Body of pancreas (tissue), 4 donors: Measurements from ENCODE around the gene TMEM109. TPM values are rescaled to one million over a fixed set of nuclear protein-coding genes. Genes with fewer than 3 reads are reported as not detected.
A peak's percentile ranks its signal among the peaks of the same experiment; 100 is the strongest.

Experiments
- ATAC-seq: fragments of 150-250 bp; one replicate; pipeline ENCODE4 v1.9.1; 2016
- DNase-seq, 4 donors: peaks; one replicate each; pipeline ENCODE4 v3.0.0-alpha.2; 2019
- H3K27ac ChIP-seq, 4 donors: fragments of 200-600 bp; sonication (generic); 1 replicate in 3 of 4; 2 replicates in 1 of 4; pipeline versions ENCODE4 v1.5.1 to v1.6.1; 2016 to 2019; ENCODE audit warnings: mild to moderate bottlenecking in 1 of 4, mixed read lengths in 1 of 4, moderate library complexity in 1 of 4
- H3K27me3 ChIP-seq, 2 donors: fragments of 200-600 bp; sonication (generic); one replicate each; pipeline ENCODE4 v1.6.0; 2016; ENCODE audit warnings: mild to moderate bottlenecking in 1 of 2
- H3K36me3 ChIP-seq, 2 donors: fragments of 200-600 bp; sonication (generic); replicated peaks in 1 of 2; 2 replicates each; pipeline ENCODE4 v1.5.1; 2016; ENCODE audit warnings: low read depth in 2 of 2; ENCODE audit not compliant: insufficient read depth in 1 of 2
- H3K4me1 ChIP-seq: fragments of 200-600 bp; sonication (generic); one replicate; pipeline ENCODE4 v1.6.0; 2016
- H3K4me3 ChIP-seq, 2 donors: fragments of 200-600 bp; sonication (generic); 1 replicate in 1 of 2; 2 replicates in 1 of 2; pipeline ENCODE4 v1.5.1; 2016 to 2019
- H3K9me3 ChIP-seq, 3 donors: fragments of 200-600 bp; sonication (generic); 1 replicate in 2 of 3; 2 replicates in 1 of 3; pipeline ENCODE4 v1.5.1; 2016
- CTCF ChIP-seq, 7 experiments: fragments of 450-650 bp in 4 of 7; fragments of 200-600 bp in 3 of 7; sonication (generic) in 3 of 7; IDR thresholded peaks; one replicate each; pipeline ENCODE4 v1.5.1; 2016 to 2019; ENCODE audit warnings: antibody characterized with exemption in 7 of 7
- POLR2A ChIP-seq, 3 donors: fragments of 450-650 bp; IDR thresholded peaks; one replicate each; pipeline ENCODE4 v1.6.1; 2016; ENCODE audit warnings: antibody characterized with exemption in 3 of 3, mild to moderate bottlenecking in 2 of 3
- WGBS, 2 donors: methylation state at CpG; one replicate each; pipeline ENCODE4 v1.1.5; 2017; 5-methylcytosine and 5-hydroxymethylcytosine counted together
- intact Hi-C: fragments of 100-400 bp; cut with DNase I; formaldehyde crosslinking; loops from one replicate; pipeline ENCODE4 v1.15.1; 2023
- total RNA-seq, 2 donors: library from RNA; depleted of rRNA; stranded (reverse); fragments of >200 nt; gene quantifications; one replicate each; pipeline ENCODE4 v1.1.0, GENCODE V29; 2016

Gene TMEM109
- total RNA-seq, 2 donors from 2014 or later = 59.9 to 62.6 TPM

GRCh38 chr11:60937811-60938210, 23.9 kb downstream of the TMEM109 start:
- WGBS, 2 donors = 90% methylated on average over 7 to 8 of the region's 8 CpGs
- DNase-seq = no peak
- Histone ChIP-seq H3K4me3 (no peak overlapping the region), H3K36me3 (no peaks in the 10 kb centered on the region), H3K9me3 (no peaks in the 10 kb centered on the region), H3K27ac (no peak overlapping the region), H3K27me3 (no peaks in the 10 kb centered on the region), H3K4me1 (peaks cover 16% of the 10 kb centered on the region)
- no peak for ATAC-seq
- no peak for TF ChIP-seq CTCF (IDR thresholded peaks at IDR 0.05)
- no peak for TF ChIP-seq POLR2A (IDR thresholded peaks at IDR 0.05)
- intact Hi-C loops = no loop called here

- DNase-seq = no peak
- H3K27me3 ChIP-seq = no peaks in the 10 kb centered on the region
- no peak overlapping the region for H3K27ac ChIP-seq
- intact Hi-C loops = no loop called here
- WGBS, 2 donors = 85 to 96% methylated on average over 9 of the region's 9 CpGs
- no peak overlapping the region for H3K4me3 ChIP-seq
- peaks cover 16% of the 10 kb centered on the region for H3K4me1 ChIP-seq
- no peaks in the 10 kb centered on the region for H3K36me3 ChIP-seq
- TF ChIP-seq CTCF (IDR thresholded peaks at IDR 0.05) = no peak
- TF ChIP-seq POLR2A (IDR thresholded peaks at IDR 0.05) = no peak
- H3K9me3 ChIP-seq = no peaks in the 10 kb centered on the region
- ATAC-seq = no peak
Measured at GRCh38 chr11:60938500-60938899, 24.5 kb downstream of the TMEM109 start.

DNA sequence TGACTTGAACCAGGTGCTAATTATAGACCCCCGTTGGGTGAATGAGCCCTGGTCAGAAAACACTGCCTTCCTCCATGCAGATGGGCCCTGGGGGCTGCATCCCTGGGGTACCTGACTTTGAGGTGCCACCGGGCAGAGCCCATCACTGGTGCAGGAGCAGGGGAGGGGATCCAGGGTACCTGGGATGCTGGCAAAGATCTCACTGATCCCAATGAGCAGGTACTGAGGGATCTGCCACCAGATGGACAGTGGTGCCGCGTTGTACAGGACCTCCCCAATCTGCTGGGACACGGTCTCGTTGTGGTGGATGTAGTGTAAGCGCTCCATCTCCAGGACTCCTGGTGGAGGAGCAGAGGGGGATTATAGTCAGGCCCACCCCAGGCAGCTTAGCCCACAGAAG, 25.3 kb downstream of the TMEM109 start:
- H3K4me1 ChIP-seq = peaks cover 16% of the 10 kb centered on the region
- no peaks in the 10 kb centered on the region for H3K36me3 ChIP-seq
- ATAC-seq (no peak), DNase-seq (no peak)
- no peaks in the 10 kb centered on the region for H3K27me3 ChIP-seq
- intact Hi-C loops = no loop called here
- no peak overlapping the region for H3K4me3 ChIP-seq
- H3K27ac ChIP-seq = no peak overlapping the region
- no peaks in the 10 kb centered on the region for H3K9me3 ChIP-seq
- TF ChIP-seq CTCF (IDR thresholded peaks at IDR 0.05) (no peak), POLR2A (IDR thresholded peaks at IDR 0.05) (no peak)
- WGBS, 2 donors = 89 to 98% methylated on average over 6 to 7 of the region's 7 CpGs

GRCh38 chr11:60939855-60940254, 25.9 kb downstream of the TMEM109 start:
- no peaks in the 10 kb centered on the region for H3K27me3 ChIP-seq
- peak; percentile 31 for ATAC-seq
- WGBS, 2 donors = 40 to 57% methylated on average over 2 of the region's 2 CpGs
- H3K9me3 ChIP-seq = no peaks in the 10 kb centered on the region
- peaks cover 16% of the 10 kb centered on the region for H3K4me1 ChIP-seq
- no peaks in the 10 kb centered on the region for H3K36me3 ChIP-seq
- no peak overlapping the region for H3K27ac ChIP-seq
- intact Hi-C loops = no loop called here
- no peak for DNase-seq
- TF ChIP-seq CTCF (IDR thresholded peaks at IDR 0.05) (no peak), POLR2A (IDR thresholded peaks at IDR 0.05) (no peak)
- no peak overlapping the region for H3K4me3 ChIP-seq

DNA sequence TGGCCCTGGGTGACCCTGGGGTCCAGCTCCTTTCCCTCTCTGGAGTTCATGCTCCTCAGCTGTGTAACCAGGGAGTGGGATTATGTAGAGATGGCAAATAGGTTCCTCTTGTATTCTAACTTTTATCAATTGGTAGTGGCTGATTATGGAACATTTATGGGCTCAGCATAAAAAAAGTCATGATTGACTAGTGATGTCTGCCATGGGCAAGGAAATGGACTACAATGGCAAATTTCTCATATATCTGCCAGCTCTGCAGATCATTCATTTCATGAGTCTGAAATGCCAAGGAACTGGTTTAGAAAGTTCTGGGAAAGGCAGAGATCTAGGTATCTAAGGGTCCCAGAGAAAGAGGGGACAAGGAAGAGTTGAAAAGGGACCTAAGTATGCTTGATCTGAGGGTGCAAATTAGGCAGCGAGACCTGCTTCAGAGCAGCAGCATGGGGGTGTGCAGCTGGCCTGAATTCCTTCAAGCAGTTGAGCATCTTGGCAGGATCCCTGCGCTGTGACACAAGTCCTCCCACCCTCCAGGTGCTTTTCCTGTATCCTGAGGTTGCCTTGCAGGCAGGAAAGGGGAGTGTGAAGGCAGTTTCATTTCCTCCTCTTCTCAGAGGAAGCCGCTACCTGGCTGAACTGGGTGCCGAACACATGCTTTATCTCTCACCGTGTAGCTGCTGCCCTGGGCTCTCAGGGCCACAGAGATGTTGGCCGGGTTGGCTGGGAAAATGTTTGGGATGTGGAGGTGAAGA, 27.6 kb downstream of the TMEM109 start:
- Histone ChIP-seq H3K36me3 (no peaks in the 10 kb centered on the region), H3K27me3 (no peaks in the 10 kb centered on the region), H3K4me1 (peaks cover 16% of the 10 kb centered on the region), H3K9me3 (no peaks in the 10 kb centered on the region), H3K27ac (no peak overlapping the region), H3K4me3 (no peak overlapping the region)
- ATAC-seq = no peak
- intact Hi-C loops = no loop called here
- TF ChIP-seq CTCF (IDR thresholded peaks at IDR 0.05) (no peak), POLR2A (IDR thresholded peaks at IDR 0.05) (no peak)
- DNase-seq = no peak
- WGBS, 2 donors = 62 to 100% methylated on average over 2 to 6 of the region's 6 CpGs
